Thymus (tissue), 11 donors: Measurements from ENCODE around the gene LENG9. TPM values are rescaled to one million over a fixed set of nuclear protein-coding genes. Genes with fewer than 3 reads are reported as not detected.

Source experiments
- DNase-seq, 9 donors: peaks; one replicate each; pipeline ENCODE4 v3.0.0-alpha.2; 2013; ENCODE audit warnings: low spot score in 9 of 9, low read depth in 6 of 9, missing footprints in 1 of 9
- H3K27ac ChIP-seq, 2 donors: one replicate each; pipeline ENCODE4 v1.5.1; 2013; ENCODE audit warnings: control low read depth in 1 of 2, low read depth in 1 of 2, low read length in 1 of 2, mild to moderate bottlenecking in 1 of 2, moderate library complexity in 1 of 2
- H3K27me3 ChIP-seq, 2 donors: one replicate each; pipeline ENCODE4 v1.5.1; 2013; ENCODE audit warnings: low read length in 1 of 2; ENCODE audit not compliant: control insufficient read depth in 2 of 2, insufficient read depth in 1 of 2
- H3K36me3 ChIP-seq, 2 donors: one replicate each; pipeline ENCODE4 v1.5.1; 2013; ENCODE audit warnings: low read length in 1 of 2, mild to moderate bottlenecking in 1 of 2, moderate library complexity in 1 of 2; ENCODE audit not compliant: control insufficient read depth in 2 of 2, insufficient read depth in 2 of 2
- H3K4me1 ChIP-seq, 2 donors: one replicate each; pipeline ENCODE4 v1.5.1; 2013; ENCODE audit warnings: low read length in 2 of 2; ENCODE audit not compliant: control insufficient read depth in 2 of 2, insufficient read depth in 2 of 2
- H3K4me3 ChIP-seq, 2 donors: one replicate each; pipeline ENCODE4 v1.5.1; 2013; ENCODE audit warnings: low read length in 2 of 2, control low read depth in 1 of 2, mild to moderate bottlenecking in 1 of 2
- H3K9me3 ChIP-seq, 2 donors: one replicate each; pipeline ENCODE4 v1.5.1; 2013; ENCODE audit warnings: low read length in 1 of 2, mild to moderate bottlenecking in 1 of 2; ENCODE audit not compliant: control insufficient read depth in 2 of 2, insufficient read depth in 1 of 2
- WGBS: extraction: QIAGEN DNeasy Blood & Tissue Kit; methylation state at CpG from one replicate; pipeline ENCODE4 v1.1.7; 2013; 5-methylcytosine and 5-hydroxymethylcytosine counted together
- polyA plus RNA-seq: library from polyadenylated mRNA; stranded (reverse); fragments of 200-250 nt; gene quantifications from one replicate; pipeline ENCODE4 v1.2.3, GENCODE V29; 2013
- total RNA-seq: library from RNA; stranded (reverse); fragments of 120-200 nt; gene quantifications from one replicate; pipeline ENCODE4 v1.2.4, GENCODE V29; 2013
- donor health status: healthy.

Gene LENG9
- total and polyA plus RNA-seq, 2 donors = 2.1 to 2.2 TPM

- H3K4me1 ChIP-seq = peaks cover 3 to 10% of the 10 kb centered on the region in 2 donors
- no peak overlapping the region for H3K27ac ChIP-seq
- H3K36me3 ChIP-seq = peaks cover 1 to 4% of the 10 kb centered on the region in 2 donors
- peak in 2 of 9 donors; percentile 30 to 43 for DNase-seq
- no peaks in the 10 kb centered on the region for H3K9me3 ChIP-seq
- no peak overlapping the region for H3K4me3 ChIP-seq
- WGBS = 85% methylated on average over 15 of the region's 15 CpGs
- H3K27me3 ChIP-seq = peaks cover 0 to 5% of the 10 kb centered on the region in 2 donors
These were observed 24.3 kb downstream of the LENG9 start for GRCh38 chr19:54439174-54439851.

GRCh38 chr19:54436628-54437252 is 26.8 kb downstream of the LENG9 start:
- peaks cover 0 to 3% of the 10 kb centered on the region in 2 donors for H3K36me3 ChIP-seq
- H3K4me3 ChIP-seq = no peak overlapping the region
- H3K4me1 ChIP-seq = peaks cover 3 to 10% of the 10 kb centered on the region in 2 donors
- H3K27me3 ChIP-seq = peaks cover 0 to 16% of the 10 kb centered on the region in 2 donors
- no peak for DNase-seq
- H3K27ac ChIP-seq = no peak overlapping the region
- H3K9me3 ChIP-seq = no peaks in the 10 kb centered on the region
- 91% methylated on average over 10 of the region's 10 CpGs for WGBS

- WGBS = 91% methylated on average over 15 of the region's 15 CpGs
- DNase-seq = no peak
- no peaks in the 10 kb centered on the region for H3K9me3 ChIP-seq
- peaks cover 3 to 11% of the 10 kb centered on the region in 2 donors for H3K4me1 ChIP-seq
- no peak overlapping the region for H3K27ac ChIP-seq
- H3K27me3 ChIP-seq = peaks cover 0 to 22% of the 10 kb centered on the region in 2 donors
- no peak overlapping the region for H3K4me3 ChIP-seq
- peaks cover 0 to 3% of the 10 kb centered on the region in 2 donors for H3K36me3 ChIP-seq
These were observed 27.5 kb downstream of the LENG9 start for GRCh38 chr19:54436031-54436523.

GRCh38 chr19:54435551-54436016 is 28.0 kb downstream of the LENG9 start:
- peaks cover 0 to under 1% of the 10 kb centered on the region in 2 donors for H3K36me3 ChIP-seq
- no peak overlapping the region for H3K27ac ChIP-seq
- H3K4me3 ChIP-seq = no peak overlapping the region
- peaks cover 5 to 16% of the 10 kb centered on the region in 2 donors for H3K4me1 ChIP-seq
- peaks cover 1 to 26% of the 10 kb centered on the region in 2 donors for H3K27me3 ChIP-seq
- DNase-seq = no peak
- peaks cover 0 to 1% of the 10 kb centered on the region in 2 donors for H3K9me3 ChIP-seq
- WGBS = 85% methylated on average over 16 of the region's 16 CpGs

- 52% methylated on average over 11 of the region's 11 CpGs for WGBS
- H3K36me3 ChIP-seq = no peaks in the 10 kb centered on the region
- peaks cover 0 to 6% of the 10 kb centered on the region in 2 donors for H3K9me3 ChIP-seq
- H3K27ac ChIP-seq = no peak overlapping the region
- H3K4me1 ChIP-seq = peaks cover 6 to 20% of the 10 kb centered on the region in 2 donors
- H3K27me3 ChIP-seq = peaks cover 4 to 33% of the 10 kb centered on the region in 2 donors
- DNase-seq = no peak
- H3K4me3 ChIP-seq = no peak overlapping the region
These were observed 28.7 kb downstream of the LENG9 start for GRCh38 chr19:54434873-54435214.

- Histone ChIP-seq H3K36me3 (no peaks in the 10 kb centered on the region), H3K27ac (no peak overlapping the region), H3K4me1 (peaks cover 6 to 20% of the 10 kb centered on the region in 2 donors), H3K27me3 (peaks cover 4 to 39% of the 10 kb centered on the region in 2 donors), H3K4me3 (no peak overlapping the region), H3K9me3 (peaks cover 0 to 6% of the 10 kb centered on the region in 2 donors)
- no peak for DNase-seq
- WGBS = 68% methylated on average over 23 of the region's 23 CpGs
These were observed 29.3 kb downstream of the LENG9 start for GRCh38 chr19:54434112-54434872.

- H3K4me3 ChIP-seq = no peak overlapping the region
- peaks cover 0 to 6% of the 10 kb centered on the region in 2 donors for H3K9me3 ChIP-seq
- no peak overlapping the region for H3K27ac ChIP-seq
- H3K27me3 ChIP-seq = peaks cover 4 to 45% of the 10 kb centered on the region in 2 donors
- 97% methylated on average over 5 of the region's 5 CpGs for WGBS
- no peak for DNase-seq
- peaks cover 6 to 20% of the 10 kb centered on the region in 2 donors for H3K4me1 ChIP-seq
- H3K36me3 ChIP-seq = no peaks in the 10 kb centered on the region
These were observed 29.9 kb downstream of the LENG9 start for GRCh38 chr19:54433697-54434096.

- no peak overlapping the region for H3K4me3 ChIP-seq
- H3K36me3 ChIP-seq = no peaks in the 10 kb centered on the region
- H3K4me1 ChIP-seq = peaks cover 6 to 20% of the 10 kb centered on the region in 2 donors
- DNase-seq = no peak
- peaks cover 0 to 6% of the 10 kb centered on the region in 2 donors for H3K9me3 ChIP-seq
- H3K27ac ChIP-seq = no peak overlapping the region
- H3K27me3 ChIP-seq = peaks cover 4 to 50% of the 10 kb centered on the region in 2 donors
- 85% methylated on average over 10 of the region's 10 CpGs for WGBS
These were observed 31.3 kb downstream of the LENG9 start for GRCh38 chr19:54432144-54432738.
